GM23338 (cell line): Measurements from ENCODE around the gene ALDH16A1. TPM values are rescaled to one million over a fixed set of nuclear protein-coding genes. Genes with fewer than 3 reads are reported as not detected.

ENCODE experiments used
- ATAC-seq: fragments of 200-7000 bp; cut with Tn5 transposase; 3 replicates; pipeline ENCODE4 v1.9.1; 2020
- DNase-seq: peaks from one replicate; pipeline ENCODE4 v3.0.0-alpha.2; 2015; ENCODE audit warnings: low spot score
- H2AFZ ChIP-seq: fragments of 200-600 bp; sonication (generic); 2 replicates; pipeline ENCODE4 v1.8.0; 2016; ENCODE audit warnings: antibody characterized with exemption, mild to moderate bottlenecking, moderate library complexity
- H3F3A ChIP-seq: fragments of 200-600 bp; sonication (generic); replicated peaks from 2 replicates; pipeline ENCODE4 v1.8.0; 2017; ENCODE audit warnings: antibody characterized with exemption, mixed run types, low read depth
- H3K27ac ChIP-seq: fragments of 200-600 bp; sonication (generic); 2 replicates; pipeline ENCODE4 v1.6.1; 2016; ENCODE audit warnings: low read depth
- H3K27me3 ChIP-seq: fragments of 200-600 bp; sonication (generic); 2 replicates; pipeline ENCODE4 v1.8.0; 2016; ENCODE audit warnings: mild to moderate bottlenecking, mixed run types, moderate library complexity; ENCODE audit not compliant: insufficient read depth
- H3K36me3 ChIP-seq: fragments of 200-600 bp; sonication (generic); 2 replicates; pipeline ENCODE4 v1.8.0; 2016; ENCODE audit warnings: mild to moderate bottlenecking; ENCODE audit not compliant: insufficient read depth
- H3K4me1 ChIP-seq: fragments of 200-600 bp; sonication (generic); 2 replicates; pipeline ENCODE4 v1.8.0; 2016; ENCODE audit warnings: mild to moderate bottlenecking, moderate library complexity; ENCODE audit not compliant: insufficient read depth
- H3K4me2 ChIP-seq: fragments of 200-600 bp; sonication (generic); 2 replicates; pipeline ENCODE4 v1.7.1; 2017; ENCODE audit warnings: mixed run types
- H3K4me3 ChIP-seq: fragments of 200-600 bp; sonication (generic); 2 replicates; pipeline ENCODE4 v1.6.1; 2016; ENCODE audit warnings: mixed run types
- H3K79me2 ChIP-seq: fragments of 200-600 bp; sonication (generic); replicated peaks from 2 replicates; pipeline ENCODE4 v1.8.0; 2017; ENCODE audit warnings: mild to moderate bottlenecking; ENCODE audit not compliant: insufficient read depth
- H3K9me2 ChIP-seq: fragments of 200-600 bp; sonication (generic); 2 replicates; pipeline ENCODE4 v1.8.0; 2017; ENCODE audit not compliant: insufficient read depth
- H4K20me1 ChIP-seq: fragments of 200-600 bp; sonication (generic); replicated peaks from 2 replicates; pipeline ENCODE4 v1.8.0; 2017; ENCODE audit warnings: mild to moderate bottlenecking; ENCODE audit not compliant: insufficient read depth
- H3K27ac Mint-ChIP-seq: 2 replicates; pipeline ENCODE4 v1.8.0; 2020; ENCODE audit warnings: inconsistent platforms, mild to moderate bottlenecking, moderate library complexity, mixed read lengths
- H3K27me3 Mint-ChIP-seq: 3 replicates; pipeline ENCODE4 v1.8.0; 2022; ENCODE audit warnings: low read depth, mild to moderate bottlenecking, moderate library complexity, mixed read lengths, inconsistent platforms; ENCODE audit not compliant: insufficient read depth, poor library complexity
- H3K36me3 Mint-ChIP-seq: 3 replicates; pipeline ENCODE4 v1.8.0; 2021; ENCODE audit warnings: low read depth, mild to moderate bottlenecking, inconsistent platforms, moderate library complexity, mixed read lengths
- H3K4me1 Mint-ChIP-seq: 3 replicates; pipeline ENCODE4 v1.8.0; 2020; ENCODE audit warnings: mild to moderate bottlenecking, inconsistent platforms, mixed read lengths
- H3K4me3 Mint-ChIP-seq: 3 replicates; pipeline ENCODE4 v1.8.0; 2021; ENCODE audit warnings: moderate library complexity, mild to moderate bottlenecking, inconsistent platforms, mixed read lengths
- H3K9me3 Mint-ChIP-seq: 3 replicates; pipeline ENCODE4 v1.8.0; 2020; ENCODE audit warnings: moderate library complexity, mild to moderate bottlenecking, inconsistent platforms, mixed read lengths
- CREB1 ChIP-seq: fragments of 250-450 bp; sonication (Bioruptor Pico); IDR thresholded peaks from 2 replicates; pipeline ENCODE4 v1.5.0; 2020; ENCODE audit warnings: low read depth, mild to moderate bottlenecking, moderate library complexity
- CTCF ChIP-seq, 2 experiments: fragments of 200-600 bp in 1 of 2; sonication (generic) in 1 of 2; conservative IDR thresholded peaks; 2 replicates each; pipeline versions ENCODE4 v1.5.1 to v1.6.1; 2016 to 2017; ENCODE audit warnings: antibody characterized with exemption in 2 of 2, low read depth in 2 of 2, mild to moderate bottlenecking in 2 of 2, moderate library complexity in 1 of 2
- ETS1 ChIP-seq: IDR thresholded peaks from 2 replicates; pipeline ENCODE4 v1.6.1; 2016; ENCODE audit warnings: antibody characterized with exemption
- JUNB ChIP-seq: IDR thresholded peaks from one replicate; pipeline ENCODE4 v1.6.1; 2016; ENCODE audit warnings: antibody characterized with exemption; ENCODE audit not compliant: unreplicated experiment
- NANOG ChIP-seq: IDR thresholded peaks from 2 replicates; pipeline ENCODE4 v1.6.1; 2016; ENCODE audit warnings: antibody characterized with exemption, borderline replicate concordance
- REST ChIP-seq: IDR thresholded peaks from one replicate; pipeline ENCODE4 v1.6.1; 2018; ENCODE audit warnings: antibody characterized with exemption; ENCODE audit not compliant: unreplicated experiment
- STAT1 ChIP-seq: IDR thresholded peaks from one replicate; pipeline ENCODE4 v1.6.1; 2016; ENCODE audit warnings: antibody characterized with exemption; ENCODE audit not compliant: unreplicated experiment
- ZNF114 ChIP-seq: fragments of 250-450 bp; sonication (Bioruptor Pico); IDR thresholded peaks from 2 replicates; pipeline ENCODE4 v1.5.0; 2020; ENCODE audit warnings: mild to moderate bottlenecking, moderate library complexity
- ZNF331 ChIP-seq: fragments of 250-450 bp; sonication (Bioruptor Pico); IDR thresholded peaks from 2 replicates; pipeline ENCODE4 v1.5.0; 2020; ENCODE audit warnings: low read depth, mild to moderate bottlenecking, moderate library complexity
- polyA plus RNA-seq: library from polyadenylated mRNA; unstranded; fragments of >200 nt; fragmentation: Nextera tagmentation; extraction: Ambion mirVana; gene quantifications from 2 replicates; pipeline ENCODE4 v1.2.1, GENCODE V29; 2016
- total RNA-seq: library from RNA; depleted of rRNA; stranded (reverse); fragments of >200 nt; shearing (Covaris generic); gene quantifications from 2 replicates; pipeline ENCODE4 v1.2.3, GENCODE V29; 2014

The ALDH16A1 gene
- total and polyA plus RNA-seq, 2 experiments from 2014 or later, result 16.8 to 57.3 TPM

- Mint-ChIP-seq H3K27ac (peak overlapping the region; percentile 75), H3K9me3 (peaks cover 3% of the 10 kb centered on the region; the same call in 2 of the 3 replicates)
- peak overlapping the region; percentile 69 for H3K4me2 ChIP-seq
Observed at GRCh38 chr19:49475995-49476880, 23.2 kb downstream of the ALDH16A1 start.

More at GRCh38 chr19:49475995-49476880, 23.2 kb downstream of the ALDH16A1 start:
- ATAC-seq (peak; percentile 86), DNase-seq (peak; percentile 98)
- Histone ChIP-seq H2AFZ (peak overlapping the region; percentile 95), H3K27ac (no peak overlapping the region), H3F3A (peaks cover 18% of the 10 kb centered on the region; the same call in 1 of the 2 replicates), H3K4me3 (peak overlapping the region; percentile 38), H3K79me2 (no peaks in the 10 kb centered on the region), H4K20me1 (no peaks in the 10 kb centered on the region), H3K36me3 (no peaks in the 10 kb centered on the region), H3K4me1 (peaks cover 5% of the 10 kb centered on the region; the same call in 1 of the 2 replicates), H3K27me3 (no peaks in the 10 kb centered on the region; the same call in 1 of the 2 replicates), H3K9me2 (no peaks in the 10 kb centered on the region)
- Mint-ChIP-seq H3K27me3 (peaks cover 21% of the 10 kb centered on the region), H3K4me1 (peaks cover 17% of the 10 kb centered on the region), H3K4me3 (peak overlapping the region; percentile 57), H3K36me3 (peaks cover 2% of the 10 kb centered on the region; the same call in 1 of the 3 replicates)
- peak; percentile 27; the same call in 1 of the 2 replicates for TF ChIP-seq CREB1 (CRISPR knock-in tag)
- no peak for TF ChIP-seq NANOG
- TF ChIP-seq REST, result no peak
- TF ChIP-seq CTCF (conservative IDR thresholded peaks at IDR 0.05; ENCODE audit: low read depth in 2 of 2), result peak; percentile 70 to 83
- peak; percentile 86 for TF ChIP-seq ZNF331
- no peak for TF ChIP-seq ZNF114 (CRISPR knock-in tag)
- TF ChIP-seq JUNB, result no peak
- TF ChIP-seq STAT1, result no peak
- no peak for TF ChIP-seq ETS1
